ENCODE results near the gene IQGAP2. TPM values are rescaled to one million over a fixed set of nuclear protein-coding genes. Genes with fewer than 3 reads are reported as not detected.
A peak's percentile ranks its signal among the peaks of the same experiment; 100 is the strongest.

IQGAP2 gene
- polyA plus RNA-seq, 1 donor (not counting 4 experiments of a cell fraction or from before 2014, with no cell fraction given): 0.14 TPM

DNA sequence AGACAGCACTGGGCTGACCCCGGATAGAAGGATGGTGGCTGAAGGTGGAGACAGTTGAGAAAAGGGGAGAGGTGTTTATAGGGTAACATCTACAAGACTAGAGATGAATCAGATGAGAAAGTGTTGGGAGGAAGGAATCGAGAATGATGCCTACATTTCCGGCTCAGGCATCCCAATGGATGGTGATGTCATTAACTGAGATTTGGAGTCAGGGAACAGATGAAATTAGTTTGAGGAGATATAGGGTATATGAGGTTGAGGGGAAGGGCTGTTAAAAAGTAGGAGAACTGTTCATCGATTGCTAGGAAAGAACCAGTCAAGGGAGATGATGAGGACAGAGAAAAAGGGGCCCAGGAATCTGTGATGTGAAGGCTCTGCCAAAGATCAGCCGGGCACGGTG is 24.7 kb upstream of the IQGAP2 start:
- H3K4me1 ChIP-seq (ENCODE audit: control insufficient read depth, extremely low read depth, insufficient read depth, low read length): no peaks in the 10 kb centered on the region
- DNase-seq (ENCODE audit: low read depth, low spot score) (no peak), FAIRE-seq (no peak)
- H3K4me3 ChIP-seq (ENCODE audit: control insufficient read depth in 2 of 3, extremely low read depth in 1 of 3, insufficient read depth in 2 of 3, low read depth in 1 of 3, low read length in 3 of 3): no peak overlapping the region
- H3K27ac ChIP-seq (ENCODE audit: control insufficient read depth, insufficient read depth, low read length): no peak overlapping the region
- H3K36me3 ChIP-seq (ENCODE audit: control insufficient read depth in 2 of 2, extremely low read depth in 1 of 2, insufficient read depth in 2 of 2, low read length in 2 of 2): no peaks in the 10 kb centered on the region
- no peaks in the 10 kb centered on the region for H3K27me3 ChIP-seq (ENCODE audit: control insufficient read depth, extremely low read depth, insufficient read depth, low read length)
- no peak overlapping the region for H2AFZ ChIP-seq (ENCODE audit: control insufficient read depth, low read length)
- H4K20me1 ChIP-seq (ENCODE audit: control insufficient read depth, extremely low read depth, insufficient read depth, low read length): no peaks in the 10 kb centered on the region
- H3K9me1 ChIP-seq (ENCODE audit: control insufficient read depth, extremely low read depth, insufficient read depth, low read length): no peaks in the 10 kb centered on the region
- no peaks in the 10 kb centered on the region for H3K9me3 ChIP-seq (ENCODE audit: control insufficient read depth, low read depth, low read length)
- no peak overlapping the region for H3K9ac ChIP-seq (ENCODE audit: control insufficient read depth, extremely low read depth, insufficient read depth, low read length)
- TF ChIP-seq, protein P1, sequence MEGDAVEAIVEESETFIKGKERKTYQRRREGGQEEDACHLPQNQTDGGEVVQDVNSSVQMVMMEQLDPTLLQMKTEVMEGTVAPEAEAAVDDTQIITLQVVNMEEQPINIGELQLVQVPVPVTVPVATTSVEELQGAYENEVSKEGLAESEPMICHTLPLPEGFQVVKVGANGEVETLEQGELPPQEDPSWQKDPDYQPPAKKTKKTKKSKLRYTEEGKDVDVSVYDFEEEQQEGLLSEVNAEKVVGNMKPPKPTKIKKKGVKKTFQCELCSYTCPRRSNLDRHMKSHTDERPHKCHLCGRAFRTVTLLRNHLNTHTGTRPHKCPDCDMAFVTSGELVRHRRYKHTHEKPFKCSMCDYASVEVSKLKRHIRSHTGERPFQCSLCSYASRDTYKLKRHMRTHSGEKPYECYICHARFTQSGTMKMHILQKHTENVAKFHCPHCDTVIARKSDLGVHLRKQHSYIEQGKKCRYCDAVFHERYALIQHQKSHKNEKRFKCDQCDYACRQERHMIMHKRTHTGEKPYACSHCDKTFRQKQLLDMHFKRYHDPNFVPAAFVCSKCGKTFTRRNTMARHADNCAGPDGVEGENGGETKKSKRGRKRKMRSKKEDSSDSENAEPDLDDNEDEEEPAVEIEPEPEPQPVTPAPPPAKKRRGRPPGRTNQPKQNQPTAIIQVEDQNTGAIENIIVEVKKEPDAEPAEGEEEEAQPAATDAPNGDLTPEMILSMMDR (optimal IDR thresholded peaks at IDR 0.05 in 1 of 3, IDR thresholded peaks at IDR 0.05 in 1 of 3, conservative IDR thresholded peaks at IDR 0.05 in 1 of 3; ENCODE audit: extremely low read depth in 1 of 3, insufficient read depth in 2 of 3, low read length in 3 of 3): no peak
- TF ChIP-seq EZH2 (IDR thresholded peaks at IDR 0.05; ENCODE audit: low read length): no peak
- H3K4me2 ChIP-seq (ENCODE audit: control insufficient read depth, extremely low read depth, insufficient read depth, low read depth, low read length): no peak overlapping the region
- no peaks in the 10 kb centered on the region for H3K79me2 ChIP-seq (ENCODE audit: control insufficient read depth, insufficient read depth, low read length)
- dilution Hi-C loops (cut with MboI; ENCODE audit: extremely low pct_ligation_motif_present, low sequenced_read_pairs): no loop called here

DNA sequence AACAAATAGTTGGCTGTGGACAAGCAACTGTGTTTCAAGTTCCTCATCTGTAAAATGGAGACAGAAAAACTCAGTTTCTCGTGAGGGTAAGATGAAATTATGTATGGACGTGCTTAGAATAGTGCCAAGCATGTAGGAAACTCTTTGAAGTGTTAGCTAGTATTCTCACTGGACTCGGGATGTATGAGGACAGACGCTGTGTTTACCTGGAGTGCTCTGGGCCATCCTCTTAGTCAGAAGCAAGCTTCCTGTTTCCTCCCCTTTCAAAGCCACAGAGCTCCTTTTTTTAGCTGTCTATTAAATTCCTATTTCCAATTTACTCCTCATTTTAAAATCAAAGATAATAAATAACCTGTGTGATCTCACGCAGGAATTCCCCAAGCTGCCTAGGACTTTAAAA is 23.8 kb upstream of the IQGAP2 start:
- H3K4me3 ChIP-seq (ENCODE audit: control insufficient read depth in 2 of 3, extremely low read depth in 1 of 3, insufficient read depth in 2 of 3, low read depth in 1 of 3, low read length in 3 of 3): no peak overlapping the region
- peak overlapping the region; percentile 34 for H2AFZ ChIP-seq (ENCODE audit: control insufficient read depth, low read length)
- H3K27ac ChIP-seq (ENCODE audit: control insufficient read depth, insufficient read depth, low read length): no peak overlapping the region
- H3K4me2 ChIP-seq (ENCODE audit: control insufficient read depth, extremely low read depth, insufficient read depth, low read depth, low read length): no peak overlapping the region
- TF ChIP-seq, protein P1 (optimal IDR thresholded peaks at IDR 0.05 in 1 of 3, IDR thresholded peaks at IDR 0.05 in 1 of 3, conservative IDR thresholded peaks at IDR 0.05 in 1 of 3; ENCODE audit: extremely low read depth in 1 of 3, insufficient read depth in 2 of 3, low read length in 3 of 3): no peak
- no peak for TF ChIP-seq EZH2 (IDR thresholded peaks at IDR 0.05; ENCODE audit: low read length)
- no peaks in the 10 kb centered on the region for H3K27me3 ChIP-seq (ENCODE audit: control insufficient read depth, extremely low read depth, insufficient read depth, low read length)
- FAIRE-seq: no peak
- H3K9ac ChIP-seq (ENCODE audit: control insufficient read depth, extremely low read depth, insufficient read depth, low read length): no peak overlapping the region
- no peak for DNase-seq (ENCODE audit: low read depth, low spot score)
- H3K9me3 ChIP-seq (ENCODE audit: control insufficient read depth, low read depth, low read length): no peaks in the 10 kb centered on the region
- H3K4me1 ChIP-seq (ENCODE audit: control insufficient read depth, extremely low read depth, insufficient read depth, low read length): no peaks in the 10 kb centered on the region
- H3K9me1 ChIP-seq (ENCODE audit: control insufficient read depth, extremely low read depth, insufficient read depth, low read length): no peaks in the 10 kb centered on the region
- dilution Hi-C loops (cut with MboI; ENCODE audit: extremely low pct_ligation_motif_present, low sequenced_read_pairs): no loop called here
- H3K79me2 ChIP-seq (ENCODE audit: control insufficient read depth, insufficient read depth, low read length): no peaks in the 10 kb centered on the region
- no peaks in the 10 kb centered on the region for H3K36me3 ChIP-seq (ENCODE audit: control insufficient read depth in 2 of 2, extremely low read depth in 1 of 2, insufficient read depth in 2 of 2, low read length in 2 of 2)
- no peaks in the 10 kb centered on the region for H4K20me1 ChIP-seq (ENCODE audit: control insufficient read depth, extremely low read depth, insufficient read depth, low read length)

Data from keratinocyte (primary cell).